Measurements from ENCODE around the gene TNFRSF4. TPM values are rescaled to one million over a fixed set of nuclear protein-coding genes. Genes with fewer than 3 reads are reported as not detected.

Gene TNFRSF4
- total RNA-seq = 3.3 and 5.9 TPM in 2 replicates

GRCh38 chr1:1213345-1214265 lies at the start of gene TNFRSF4:
TSS of gene TNFRSF4 (minus strand) at chr1:1214153. CDS start at chr1:1214127, 26 bp downstream.

GRCh38 chr1:1246577-1247340 lies 32.8 kb upstream of the TNFRSF4 start, which contains the start of gene C1QTNF12:
TSS of gene C1QTNF12 (minus strand) at chr1:1246722. CDS start at chr1:1246690, 32 bp downstream.

GRCh38 chr1:1232208-1232795 lies 18.3 kb upstream of the TNFRSF4 start, which contains the start of gene B3GALT6:
TSS of gene B3GALT6 (plus strand) at chr1:1232237. CDS start at chr1:1232279, 42 bp downstream.

GRCh38 chr1:1231400-1232207 lies 17.7 kb upstream of the TNFRSF4 start, which contains the start of gene SDF4:
TSS of gene SDF4 (minus strand) at chr1:1232001. CDS start at chr1:1228772, 3,229 bp downstream.

GRCh38 chr1:1206376-1206965 lies 7.5 kb downstream of the TNFRSF4 start, which contains the start of gene TNFRSF18:
TSS of gene TNFRSF18 (minus strand) at chr1:1206592. CDS start at chr1:1206571, 21 bp downstream.

GRCh38 chr1:1173793-1174415 lies 40.0 kb downstream of the TNFRSF4 start, which contains the start of gene TTLL10:
TSS of gene TTLL10 (plus strand) at chr1:1173880. CDS start at chr1:1179216, 5,336 bp downstream.

Other genes starting within 250 kb of the TNFRSF4 start
- 0.24 and 0.50 TPM in 2 replicates for gene PLEKHN1, start 247.7 kb downstream of the TNFRSF4 start, total RNA-seq
- gene PERM1, start 232.1 kb downstream of the TNFRSF4 start, total RNA-seq = not detected in 2 replicates
- gene HES4, start 214.1 kb downstream of the TNFRSF4 start, total RNA-seq = 4.9 and 6.0 TPM in 2 replicates
- 44.0 and 76.6 TPM in 2 replicates for gene ISG15, start 200.7 kb downstream of the TNFRSF4 start, total RNA-seq
- 47.6 and 49.2 TPM in 2 replicates for gene AGRN, start 194.0 kb downstream of the TNFRSF4 start, total RNA-seq
- not detected in 2 replicates for gene RNF223, start 139.8 kb downstream of the TNFRSF4 start, total RNA-seq
- gene C1orf159, start 98.1 kb downstream of the TNFRSF4 start, total RNA-seq = 5.5 and 11.3 TPM in 2 replicates
- gene TTLL10, start 40.3 kb downstream of the TNFRSF4 start, total RNA-seq = not detected in 2 replicates
- gene TNFRSF18, start 7.6 kb downstream of the TNFRSF4 start, total RNA-seq = 4.1 TPM in 1 of 2 replicates, not detected in the other
- 201 and 230 TPM in 2 replicates for gene SDF4, start 17.8 kb upstream of the TNFRSF4 start, total RNA-seq
- 32.1 and 35.6 TPM in 2 replicates for gene B3GALT6, start 18.1 kb upstream of the TNFRSF4 start, total RNA-seq
- 0.25 and 0.93 TPM in 2 replicates for gene C1QTNF12, start 32.6 kb upstream of the TNFRSF4 start, total RNA-seq
- gene UBE2J2, start 59.7 kb upstream of the TNFRSF4 start, total RNA-seq = 37.2 and 39.1 TPM in 2 replicates
- gene SCNN1D, start 66.3 kb upstream of the TNFRSF4 start, total RNA-seq = 0.44 and 1.2 TPM in 2 replicates
- 24.8 and 30.2 TPM in 2 replicates for gene ACAP3, start 93.8 kb upstream of the TNFRSF4 start, total RNA-seq
- gene PUSL1, start 94.4 kb upstream of the TNFRSF4 start, total RNA-seq = 32.4 and 33.3 TPM in 2 replicates
- gene INTS11, start 110.5 kb upstream of the TNFRSF4 start, total RNA-seq = 55.9 and 57.5 TPM in 2 replicates
- 23.7 and 25.1 TPM in 2 replicates for gene CPTP, start 110.6 kb upstream of the TNFRSF4 start, total RNA-seq
- 0.06 TPM in 1 of 2 replicates, not detected in the other for gene TAS1R3, start 117.1 kb upstream of the TNFRSF4 start, total RNA-seq
- gene DVL1, start 135.3 kb upstream of the TNFRSF4 start, total RNA-seq = 34.1 and 38.3 TPM in 2 replicates
- gene MXRA8, start 144.4 kb upstream of the TNFRSF4 start, total RNA-seq = 630 and 641 TPM in 2 replicates
- gene AURKAIP1, start 161.1 kb upstream of the TNFRSF4 start, total RNA-seq = 105 and 109 TPM in 2 replicates
- gene CCNL2, start 185.2 kb upstream of the TNFRSF4 start, total RNA-seq = 119 and 121 TPM in 2 replicates
- gene MRPL20, start 193.1 kb upstream of the TNFRSF4 start, total RNA-seq = 91.9 and 98.0 TPM in 2 replicates
- gene ANKRD65, start 207.1 kb upstream of the TNFRSF4 start, total RNA-seq = 0.20 and 1.00 TPM in 2 replicates
- 6.9 and 14.0 TPM in 2 replicates for gene VWA1, start 221.5 kb upstream of the TNFRSF4 start, total RNA-seq
- gene ATAD3C, start 235.5 kb upstream of the TNFRSF4 start, total RNA-seq = not detected in 2 replicates